Medulla oblongata (tissue), 1 donor: ENCODE measurements around the gene ZBTB42.

ENCODE experiments used
- DNase-seq: peaks from one replicate; pipeline ENCODE4 v3.0.0-alpha.2; 2015; ENCODE audit errors: extremely low spot score

The ZBTB42 gene

DNA sequence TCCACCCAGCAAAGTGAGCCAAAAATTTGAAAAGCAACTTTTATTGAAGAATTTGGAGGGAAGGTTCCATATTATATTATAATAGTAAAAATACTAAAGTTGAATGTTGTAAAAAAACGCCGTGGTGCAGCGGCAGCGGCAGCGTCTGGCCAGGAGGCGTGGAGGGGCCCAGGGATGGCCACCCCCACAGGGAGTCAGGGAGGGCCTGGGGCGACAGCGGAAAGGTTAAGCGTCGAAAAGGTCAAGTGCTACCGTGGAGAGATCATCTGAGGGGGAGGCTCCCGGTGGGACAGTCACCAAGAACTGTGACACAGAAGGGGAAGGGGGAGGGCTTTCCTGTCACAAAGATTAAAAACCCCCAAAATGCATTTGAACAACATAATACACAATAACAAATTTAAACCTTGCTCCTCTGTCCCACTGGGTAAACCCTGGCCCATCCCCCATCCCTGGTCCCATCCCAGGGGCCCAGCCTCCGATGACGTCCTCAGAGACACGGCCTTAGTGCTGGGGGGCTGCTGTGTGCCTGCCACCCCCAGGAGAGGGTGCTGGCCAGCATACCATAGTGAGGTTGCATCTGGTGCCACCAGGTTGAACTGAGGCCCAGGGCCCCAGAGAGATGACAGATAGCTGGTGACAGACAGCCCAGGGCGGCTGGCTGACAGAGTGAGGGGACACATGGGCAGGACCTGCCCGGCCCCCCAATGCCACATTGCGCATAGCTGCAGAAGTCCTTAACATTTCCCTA is 31.4 kb upstream of the ZBTB42 start:
- no peak for DNase-seq

DNA sequence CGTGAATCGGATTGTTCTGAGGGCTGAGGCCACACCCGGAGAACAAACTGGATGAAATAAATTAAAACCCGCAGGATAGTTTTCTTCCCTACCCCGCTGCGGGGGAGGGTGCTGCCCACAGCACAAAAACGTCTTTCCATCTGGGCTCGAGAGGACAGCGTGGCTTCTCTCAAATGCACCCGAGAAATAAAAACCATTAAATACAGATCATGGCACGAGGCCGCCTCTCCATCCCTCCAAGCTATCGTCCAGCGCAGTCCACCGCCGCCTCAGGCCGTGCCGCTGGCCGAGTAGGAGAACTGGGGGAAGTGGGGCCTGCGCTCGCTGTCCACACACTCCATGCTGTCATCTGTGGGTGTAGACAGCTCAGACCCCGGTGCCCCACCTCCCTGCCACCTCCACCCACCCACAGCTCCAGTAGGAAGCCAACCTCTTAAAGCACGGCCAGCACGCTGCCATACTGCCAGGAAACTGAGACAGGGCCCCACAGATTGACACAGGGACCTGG is 30.8 kb upstream of the ZBTB42 start:
- no peak for DNase-seq

DNA sequence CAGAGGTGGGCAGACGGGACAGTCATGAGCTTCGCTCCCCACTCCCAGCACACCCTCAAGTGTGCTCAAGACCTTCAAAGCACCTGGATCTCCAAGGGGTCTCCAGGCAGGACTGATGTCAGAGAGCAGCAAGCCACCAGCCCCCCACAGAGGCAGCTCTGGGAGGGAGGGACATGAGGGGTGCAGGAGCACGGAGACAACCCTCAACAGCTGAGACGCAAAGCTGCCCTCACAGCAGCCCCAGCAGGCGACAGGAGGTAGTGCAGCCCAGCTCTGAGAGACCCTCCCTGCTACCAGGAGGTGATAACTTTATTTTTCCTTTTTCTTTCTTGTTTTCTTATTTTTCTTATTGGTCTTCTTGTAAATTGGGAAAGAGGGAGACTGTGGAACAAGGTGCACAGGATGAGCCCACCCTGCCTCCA is 30.0 kb upstream of the ZBTB42 start:
- DNase-seq: no peak

DNA sequence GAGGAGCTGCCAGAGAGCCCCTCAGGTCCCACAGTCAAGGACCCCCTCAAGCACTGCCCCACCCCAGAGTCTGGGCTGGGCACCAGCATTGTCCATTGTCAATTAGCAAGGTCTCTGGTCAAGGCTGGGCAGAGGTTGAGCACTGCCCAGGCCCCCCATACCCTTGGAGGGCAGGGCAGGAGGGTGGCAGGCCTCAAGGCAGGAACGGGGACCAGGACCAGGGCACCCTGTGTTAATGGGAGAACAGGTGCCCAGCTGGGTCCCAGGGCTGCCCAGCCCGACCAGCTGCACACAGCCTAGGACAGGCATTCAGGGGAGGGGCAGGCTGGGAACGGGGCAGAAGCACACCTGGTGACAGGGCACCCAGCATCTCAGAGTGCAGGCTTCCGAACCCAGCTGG is 29.5 kb upstream of the ZBTB42 start:
- DNase-seq: no peak

DNA sequence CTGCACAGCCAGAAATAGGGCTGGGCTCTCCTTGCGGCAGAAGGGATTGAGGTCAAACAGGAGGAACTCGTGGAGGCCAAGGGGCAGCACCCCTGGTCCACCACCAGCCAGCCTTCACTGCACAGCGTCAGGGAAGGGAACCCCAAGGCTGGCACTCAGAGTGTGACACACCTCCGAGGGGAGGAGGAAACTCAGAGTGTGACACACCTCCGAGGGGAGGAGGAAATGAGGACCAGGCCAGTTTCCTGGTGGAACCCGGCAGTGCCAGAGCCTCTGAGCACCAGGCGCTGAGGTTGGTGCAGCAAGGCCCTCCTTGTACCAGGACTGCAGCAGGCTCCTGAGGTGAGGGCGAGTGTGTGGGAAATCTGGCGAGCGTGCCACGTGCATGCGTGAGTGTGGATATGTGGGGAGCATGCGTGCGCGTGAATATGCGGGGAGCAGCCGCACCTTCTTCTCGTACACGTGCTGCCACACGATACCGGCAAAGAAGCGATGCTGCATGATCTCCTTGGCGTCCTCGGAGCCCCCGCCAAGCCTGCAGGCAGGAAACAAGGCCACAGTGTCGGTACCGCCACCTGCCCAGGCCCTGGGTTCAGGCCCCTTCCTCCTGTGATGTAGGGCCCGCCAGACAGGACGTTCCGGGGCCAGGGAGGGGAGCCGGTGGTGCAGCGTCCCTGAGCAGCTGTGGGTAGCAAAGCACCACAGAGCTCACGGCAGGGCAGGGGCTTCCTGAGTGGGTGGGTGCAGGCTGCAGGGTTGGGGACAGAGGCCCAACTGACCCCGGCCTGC is 28.8 kb upstream of the ZBTB42 start:
- DNase-seq: no peak

DNA sequence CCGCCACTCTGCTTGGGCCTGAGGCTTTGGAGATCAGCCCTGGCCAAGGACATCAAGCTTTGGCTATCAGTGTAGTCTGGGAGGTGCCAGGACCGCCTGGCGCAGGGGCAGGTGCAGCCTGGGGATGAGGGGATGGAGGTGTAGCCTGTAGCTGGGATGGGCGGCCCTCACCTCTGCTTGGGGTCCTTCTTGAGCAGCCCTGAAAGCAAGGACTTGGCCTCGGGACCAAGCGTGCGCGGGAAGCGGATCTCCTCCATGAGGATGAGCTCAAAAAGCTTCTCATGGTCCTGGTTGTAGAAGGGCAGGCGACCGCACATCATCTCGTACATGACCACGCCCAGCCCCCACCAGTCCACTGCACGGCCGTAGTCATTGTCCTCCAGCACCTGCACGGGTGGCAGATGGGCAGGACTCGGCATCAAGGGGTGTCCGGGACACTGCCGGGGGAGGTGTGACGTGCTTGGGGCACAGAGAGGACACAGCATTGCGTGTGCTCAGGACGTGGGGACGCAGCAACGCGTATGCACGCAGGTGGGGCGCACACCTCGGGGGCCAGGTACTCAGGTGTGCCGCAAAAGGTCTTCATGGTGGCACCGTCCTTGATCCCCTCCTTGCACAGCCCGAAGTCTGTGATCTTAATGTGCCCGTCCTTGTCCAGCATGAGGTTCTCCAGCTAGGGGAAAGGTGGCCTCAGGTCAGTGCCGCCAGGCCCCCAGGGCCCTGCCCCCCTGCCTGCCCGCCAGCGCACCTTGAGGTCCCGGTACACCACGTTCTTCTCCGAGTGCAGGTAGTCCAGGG is 28.0 kb upstream of the ZBTB42 start:
- DNase-seq: no peak

DNA sequence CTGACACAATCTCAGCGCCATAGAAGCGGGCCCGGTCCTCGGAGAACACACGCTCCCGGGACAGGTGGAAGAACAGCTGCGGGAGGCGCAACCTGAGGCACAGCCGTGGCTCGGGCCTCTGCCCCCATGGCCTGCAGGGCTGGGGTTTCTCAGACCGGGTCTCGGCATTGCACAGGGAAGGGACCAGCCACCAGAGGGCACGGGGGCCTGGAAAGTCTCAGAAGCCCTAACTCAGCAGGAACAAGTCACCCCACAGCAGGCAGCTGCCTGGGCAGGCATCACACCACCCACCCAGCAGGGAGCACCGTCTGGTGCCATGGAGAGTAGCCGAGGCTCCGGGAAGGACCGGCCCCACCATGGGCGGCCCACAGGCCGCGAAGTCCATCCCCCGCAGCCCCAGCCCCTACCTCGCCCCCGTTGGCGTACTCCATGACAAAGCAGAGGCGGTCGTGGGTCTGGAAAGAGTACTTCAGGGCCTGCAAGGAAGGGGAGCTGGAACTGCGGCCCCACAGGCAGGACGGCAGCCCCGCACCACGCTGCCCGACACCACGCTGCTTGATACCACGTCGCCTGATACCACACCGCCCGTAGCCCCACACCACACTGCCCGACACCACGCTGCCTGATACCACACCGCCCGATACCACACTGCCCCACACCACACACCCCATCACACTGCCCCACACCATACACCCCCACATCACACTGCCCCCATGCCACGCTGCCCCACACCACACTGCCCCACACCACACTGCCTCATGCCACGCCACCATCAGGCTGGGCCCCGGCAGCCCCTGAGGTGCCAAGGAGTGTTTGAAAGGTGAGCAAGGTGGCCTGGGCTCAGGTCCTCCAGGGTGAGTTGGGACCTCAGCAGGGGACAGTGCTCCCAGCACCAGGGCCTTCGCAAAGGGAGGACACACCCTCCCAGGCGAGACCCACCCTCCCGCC is 27.1 kb upstream of the ZBTB42 start:
- DNase-seq: no peak

DNA sequence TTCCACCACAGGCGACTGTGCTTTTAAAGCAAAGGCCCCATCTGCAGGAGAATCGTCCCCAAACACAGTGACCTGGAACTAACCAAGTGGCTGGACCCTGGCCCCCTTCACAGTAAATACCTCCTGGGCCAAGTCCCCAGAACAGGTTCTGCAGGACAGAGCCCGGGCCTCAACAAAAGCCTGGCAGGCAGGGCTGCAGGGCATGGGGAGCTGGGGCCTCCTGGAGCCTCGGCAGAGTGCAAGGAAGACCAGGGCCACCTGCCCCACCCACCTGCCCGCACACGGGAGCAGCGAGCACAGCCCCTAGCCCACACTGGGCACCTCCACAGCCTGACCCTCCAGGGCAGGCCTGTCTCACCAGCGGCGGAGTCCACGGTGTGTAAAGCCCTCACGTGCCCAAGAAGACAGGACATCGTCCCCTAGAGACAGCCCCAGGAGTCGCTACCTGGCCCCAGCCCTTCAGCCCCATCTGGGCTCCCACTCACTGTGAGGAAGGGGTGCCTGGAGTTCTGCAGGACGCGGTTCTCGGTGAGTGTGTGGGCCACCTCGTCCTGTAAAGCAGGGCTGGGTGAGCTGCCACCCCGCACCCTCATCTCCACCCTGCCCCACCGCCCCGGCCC is 26.3 kb upstream of the ZBTB42 start:
- no peak for DNase-seq

DNA sequence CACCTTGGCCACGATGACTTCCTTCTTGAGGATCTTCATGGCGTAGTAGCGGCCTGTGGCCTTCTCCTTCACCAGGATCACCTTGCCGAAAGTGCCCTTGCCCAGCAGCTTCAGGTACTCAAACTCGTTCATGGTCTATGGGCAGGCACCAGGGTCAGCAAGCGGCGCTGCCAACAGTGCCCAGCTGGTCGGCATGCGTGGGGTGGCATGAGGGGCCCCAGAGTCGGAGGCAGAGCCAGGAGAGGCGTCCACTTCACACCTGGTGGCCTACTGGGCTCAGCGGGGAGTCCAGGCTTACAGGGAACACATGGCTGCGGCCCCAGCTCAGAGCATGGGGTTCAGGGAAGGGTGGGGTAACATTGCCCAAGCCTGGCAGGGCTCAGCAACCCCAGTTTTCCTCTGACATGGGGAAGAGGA is 25.8 kb upstream of the ZBTB42 start:
- DNase-seq: no peak

DNA sequence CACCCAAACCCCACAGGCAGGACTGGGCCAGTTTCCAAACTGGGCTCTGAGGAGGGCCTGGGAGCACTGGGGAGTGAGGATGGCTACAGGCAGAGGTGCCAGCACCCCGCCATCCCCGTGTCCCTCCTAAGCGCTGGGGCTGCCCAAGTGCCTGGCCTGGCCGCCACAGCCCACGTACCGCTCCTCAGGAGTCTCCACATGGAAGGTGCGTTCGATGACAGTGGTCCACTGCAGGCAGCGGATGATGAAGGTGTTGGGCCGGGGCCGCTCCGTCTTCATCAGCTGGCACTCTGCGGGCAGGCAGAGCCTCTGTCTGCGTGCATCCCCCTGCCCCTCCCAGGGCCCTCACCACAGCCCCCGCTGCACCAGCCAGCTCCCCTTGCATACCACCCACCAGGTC is 24.4 kb upstream of the ZBTB42 start:
- DNase-seq: no peak

DNA sequence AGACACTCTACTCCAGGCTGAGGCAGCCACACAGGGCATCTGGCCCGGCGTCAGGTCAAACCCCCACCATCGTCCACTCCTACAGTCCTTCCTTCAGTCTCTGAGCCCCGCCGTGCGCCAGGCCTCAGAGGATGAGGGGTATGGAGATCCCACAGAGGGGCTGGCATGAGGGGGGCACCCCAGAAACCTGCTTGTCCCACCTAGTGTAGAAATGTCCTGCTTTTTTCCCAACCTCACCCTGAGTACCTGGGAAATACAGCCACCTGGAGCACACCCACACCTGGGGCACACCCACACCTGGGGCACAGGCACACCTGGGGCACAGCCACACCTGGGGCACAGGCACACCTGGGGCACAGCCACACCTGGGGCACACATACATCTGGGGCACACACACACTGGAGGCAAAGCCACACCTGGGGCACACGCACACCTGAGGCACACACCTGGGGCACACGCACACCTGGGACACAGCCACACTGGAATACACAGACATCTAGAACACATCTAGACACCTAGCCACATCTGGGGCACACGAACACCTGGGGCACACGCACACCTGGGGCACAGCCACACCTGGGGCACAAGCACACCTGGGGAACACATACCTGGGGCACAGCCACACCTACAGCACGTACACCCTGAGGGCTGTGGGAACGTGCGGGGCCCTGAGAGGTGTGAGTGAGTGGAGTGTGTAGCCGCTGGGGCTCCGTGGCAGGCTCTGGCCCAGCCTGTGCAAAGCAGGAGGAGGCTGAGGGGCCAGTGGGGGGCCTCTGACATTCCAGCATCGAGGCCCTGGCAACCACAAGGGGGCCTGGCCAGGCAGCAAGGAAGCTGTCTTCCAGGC is 23.7 kb upstream of the ZBTB42 start:
- no peak for DNase-seq

DNA sequence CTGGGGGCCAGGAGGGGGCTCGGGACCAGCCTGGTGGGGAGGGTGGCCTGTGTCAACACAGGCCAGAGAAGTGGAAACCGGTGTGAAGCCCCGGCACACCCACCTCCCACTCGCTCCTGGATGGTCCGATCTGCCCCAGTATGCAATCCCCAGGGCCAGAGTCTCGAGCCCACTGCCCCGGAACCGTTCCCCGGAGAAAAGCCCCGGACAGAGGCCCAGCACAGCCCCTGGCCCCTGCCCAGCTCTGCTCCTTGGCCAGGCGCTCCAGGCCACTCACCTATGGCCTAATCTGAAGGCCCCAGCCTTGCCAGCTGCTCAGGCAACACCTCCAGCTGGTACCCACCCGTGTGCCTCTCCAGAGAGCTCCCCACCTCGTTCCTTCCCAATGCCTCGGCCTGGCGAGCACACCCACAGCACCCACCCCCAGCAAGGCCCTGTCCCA is 23.1 kb upstream of the ZBTB42 start:
- no peak for DNase-seq

DNA sequence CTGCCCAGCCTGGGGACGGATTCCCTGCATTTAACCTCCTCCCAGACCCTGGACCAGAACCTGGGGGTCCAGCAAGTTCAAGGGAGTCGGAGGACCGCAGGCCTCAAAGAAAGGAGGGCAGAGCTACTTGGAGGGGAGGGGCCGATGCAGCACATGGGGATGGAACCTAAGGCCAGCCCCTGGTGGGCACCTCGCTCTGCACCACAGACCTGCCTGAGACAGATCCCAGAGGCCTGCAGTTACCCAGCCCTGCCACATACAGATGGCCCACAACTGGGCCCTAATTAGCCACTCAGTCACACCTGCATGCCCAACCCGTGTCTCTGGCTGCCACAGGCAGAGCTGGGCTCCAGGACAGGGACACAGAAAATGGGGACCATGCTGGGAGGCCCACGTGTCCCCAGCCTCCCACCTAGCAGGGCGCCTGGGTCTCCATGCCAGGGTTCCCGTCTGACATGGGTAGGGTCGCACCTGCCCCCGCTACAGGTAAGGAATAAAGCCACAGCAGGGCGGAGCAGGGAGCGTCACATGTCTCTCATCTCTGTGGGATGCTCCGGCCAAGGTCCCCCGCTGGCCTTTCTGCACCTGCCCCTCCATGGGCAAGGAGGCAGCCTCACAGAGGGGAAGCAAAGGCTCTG is 22.1 kb upstream of the ZBTB42 start:
- no peak for DNase-seq

DNA sequence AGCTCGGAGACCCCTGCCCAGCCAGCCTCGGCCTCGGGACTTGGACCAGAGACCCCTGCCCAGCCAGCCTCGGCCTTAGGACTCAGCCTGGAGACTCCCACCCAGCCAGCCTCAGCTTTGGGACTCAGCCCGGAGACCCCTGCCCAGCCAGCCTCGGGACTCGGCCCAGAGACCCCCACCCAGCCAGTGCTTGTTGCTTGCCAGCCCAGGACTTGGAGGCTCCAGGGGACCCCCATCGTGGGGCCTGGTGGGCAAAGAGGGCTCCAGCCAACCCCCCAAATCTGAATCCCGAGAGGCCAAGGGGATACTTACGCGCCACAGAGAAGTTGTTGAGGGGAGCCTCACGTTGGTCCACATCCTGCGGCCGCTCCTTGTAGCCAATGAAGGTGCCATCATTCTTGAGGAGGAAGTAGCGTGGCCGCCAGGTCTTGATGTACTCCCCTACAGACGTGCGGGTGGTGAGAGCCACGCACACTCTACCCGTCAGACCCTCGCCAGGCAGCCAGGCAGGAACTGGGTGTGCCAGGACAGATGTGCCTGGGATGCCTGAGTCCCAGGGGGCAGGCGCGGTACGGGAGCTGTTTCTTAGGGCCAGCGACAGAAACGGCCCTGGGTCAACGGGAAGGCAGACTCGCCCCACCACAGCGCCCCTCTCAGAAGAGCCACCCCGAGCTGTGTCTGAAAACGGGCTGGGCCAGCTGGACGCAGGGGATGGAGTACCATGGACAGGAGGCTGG is 21.0 kb upstream of the ZBTB42 start:
- no peak for DNase-seq

DNA sequence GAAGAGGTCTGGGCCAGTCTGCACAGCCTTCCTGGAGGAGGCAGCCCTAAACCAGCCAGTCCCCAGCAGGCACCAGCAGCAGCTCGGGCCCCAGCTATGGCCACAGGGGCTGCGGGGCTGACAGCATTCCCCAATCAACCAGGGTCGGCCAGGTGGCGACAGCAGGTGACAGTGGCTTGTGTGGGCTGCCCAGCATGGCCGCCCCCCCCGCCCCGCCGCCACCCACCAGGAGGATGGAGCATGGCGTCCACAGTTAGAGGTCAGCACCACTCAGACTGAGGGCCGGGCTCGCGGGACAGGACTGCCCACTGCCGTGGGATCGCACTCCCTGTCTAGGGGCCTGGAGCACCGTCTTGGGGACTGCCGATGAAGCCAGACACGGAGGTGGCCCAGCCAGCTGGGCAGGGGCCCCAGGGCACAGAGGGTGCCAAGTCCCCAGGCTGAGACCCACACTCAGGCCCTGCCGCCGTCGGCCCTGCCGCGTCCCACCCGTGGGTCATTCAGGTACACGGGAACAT is 20.3 kb upstream of the ZBTB42 start:
- no peak for DNase-seq

DNA sequence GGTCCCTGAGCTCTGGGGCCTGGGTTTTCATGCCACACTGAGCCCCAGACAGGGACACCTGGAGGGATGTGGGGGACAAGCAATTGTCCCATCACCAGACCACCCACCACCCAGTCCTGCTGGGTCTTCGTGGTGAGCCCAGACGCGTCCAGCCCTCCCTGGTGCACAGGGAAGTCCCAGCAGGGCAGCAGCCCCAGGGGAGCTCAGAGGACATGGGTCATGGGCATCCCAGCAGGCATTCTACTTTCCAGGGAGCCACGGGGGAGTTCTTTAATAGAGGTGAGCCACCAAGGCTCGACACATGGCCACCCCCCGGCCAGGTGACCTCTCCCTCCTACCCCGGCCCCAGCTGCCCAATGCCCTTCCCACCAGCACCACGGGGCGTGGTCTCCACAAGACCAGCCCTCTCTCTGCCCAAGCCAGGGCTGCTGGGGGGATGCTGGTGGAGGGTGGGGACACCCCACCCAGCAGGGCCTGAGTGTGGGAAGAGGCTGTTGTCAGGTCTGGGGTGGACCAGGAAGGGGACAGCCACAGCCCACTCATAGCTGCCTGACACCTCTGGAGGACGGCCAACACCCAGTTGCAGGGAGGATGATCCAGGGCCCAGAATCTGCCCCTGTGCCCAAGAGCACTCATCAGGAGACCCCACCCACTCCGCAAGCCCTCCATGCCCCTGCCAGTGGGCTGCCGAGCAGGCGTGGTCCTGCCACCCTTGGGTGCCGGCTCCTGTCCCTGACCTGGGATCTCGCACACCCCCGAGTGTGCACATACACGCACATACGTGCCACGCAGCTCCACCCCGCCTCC is 19.4 kb upstream of the ZBTB42 start:
- DNase-seq: no peak

DNA sequence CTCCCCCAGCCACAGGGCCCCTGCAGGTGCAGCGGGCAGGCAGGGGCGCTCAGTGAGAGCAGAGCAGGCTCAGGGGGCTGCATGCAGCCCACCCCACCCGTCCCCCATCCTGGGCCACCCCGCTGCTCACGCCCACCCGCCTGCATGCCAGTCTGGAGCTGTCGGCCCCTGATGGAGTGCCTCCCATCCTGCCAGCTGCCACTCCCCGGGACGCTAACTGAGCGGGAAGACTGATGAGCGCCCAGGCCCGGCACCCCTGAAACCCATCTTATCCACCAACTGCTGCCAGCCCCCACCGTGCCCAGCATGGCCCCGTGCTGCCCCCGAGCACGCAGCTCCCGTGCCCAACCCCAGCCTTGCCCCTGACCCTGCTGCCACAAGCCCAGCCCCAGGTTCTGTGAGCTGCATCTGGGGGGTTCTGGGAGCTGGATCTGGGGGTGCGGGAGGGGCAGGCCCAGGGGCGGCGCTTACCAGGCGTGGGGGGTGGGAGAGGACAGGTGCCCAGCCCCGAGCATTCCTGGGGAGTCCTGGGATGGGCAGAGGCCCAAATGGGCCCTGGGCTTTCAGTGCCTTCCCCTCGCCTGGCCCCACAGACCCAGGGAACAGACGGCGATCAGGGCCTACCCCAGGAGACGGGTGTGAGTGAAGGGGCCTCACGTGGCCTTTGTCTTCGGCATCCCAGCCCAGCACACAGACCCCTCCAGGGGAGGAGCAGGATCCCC is 18.7 kb upstream of the ZBTB42 start:
- no peak for DNase-seq
